8988T (cell line): ENCODE data around the gene MID1.
"Not testable (repeated sequence)": the region's sequence is repeated elsewhere in the genome, so short reads cannot be mapped to it uniquely, and the experiment has no call there.

Experiments used
- DNase-seq: peaks from one replicate; pipeline ENCODE4 v3.0.0; 2011

The MID1 gene

DNA sequence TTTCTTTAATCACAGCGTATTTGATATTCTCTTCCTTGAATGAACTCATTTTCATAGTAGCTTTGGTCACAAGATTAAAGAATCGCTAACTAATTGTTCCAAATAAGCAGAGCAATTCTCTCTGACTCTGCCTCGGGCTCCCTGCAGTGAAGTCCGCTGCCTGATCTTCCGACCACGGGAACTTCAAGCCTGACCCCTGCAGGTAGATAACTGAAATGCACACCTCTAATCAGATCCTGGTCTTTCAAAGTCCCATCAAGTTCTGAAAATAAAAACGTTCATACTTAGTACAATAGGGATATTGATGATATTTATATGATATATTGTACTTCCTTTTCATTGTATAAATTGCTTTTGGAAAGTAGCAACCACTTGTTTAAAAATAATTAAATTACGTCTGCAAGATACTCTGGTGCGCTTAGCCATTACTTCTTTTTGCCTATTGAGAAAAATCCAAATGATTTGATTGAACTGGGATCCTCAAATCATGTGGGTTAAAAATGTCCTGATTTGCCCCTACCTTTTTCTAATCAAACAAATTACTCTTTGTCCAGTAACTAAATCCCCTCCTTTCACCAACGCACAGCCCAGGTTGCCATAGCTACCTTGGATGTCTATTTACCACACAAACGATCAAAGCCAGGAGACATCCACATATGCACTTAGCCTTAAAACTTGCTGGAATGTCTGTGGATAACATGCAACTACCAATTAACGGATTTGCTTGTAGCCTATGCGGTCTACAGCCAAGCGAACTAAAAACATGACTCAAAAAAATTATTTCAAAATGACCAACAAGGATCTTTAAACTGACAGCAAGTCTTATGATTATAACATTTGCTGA, 4.2 kb downstream of the MID1 start:
- peak; percentile 28 for DNase-seq

DNA sequence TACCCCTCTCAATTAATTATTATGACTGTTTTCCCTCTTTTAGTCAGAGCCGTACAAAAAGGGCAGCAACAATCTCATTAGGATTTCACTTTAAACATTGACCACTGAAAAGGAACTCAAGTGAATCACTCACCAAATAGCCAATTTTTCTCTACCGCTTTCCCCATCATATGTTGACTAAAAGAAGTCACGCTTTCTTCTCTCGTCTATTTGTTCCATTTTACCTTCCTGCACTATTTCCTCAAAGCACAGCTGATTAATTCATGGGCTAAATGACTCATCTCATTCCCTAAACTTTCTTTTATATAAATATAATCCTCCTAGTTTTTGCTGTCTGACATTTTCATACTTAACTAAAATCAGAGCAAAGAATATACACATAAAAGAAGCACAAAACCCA, 8.2 kb downstream of the MID1 start:
- DNase-seq: no peak

DNA sequence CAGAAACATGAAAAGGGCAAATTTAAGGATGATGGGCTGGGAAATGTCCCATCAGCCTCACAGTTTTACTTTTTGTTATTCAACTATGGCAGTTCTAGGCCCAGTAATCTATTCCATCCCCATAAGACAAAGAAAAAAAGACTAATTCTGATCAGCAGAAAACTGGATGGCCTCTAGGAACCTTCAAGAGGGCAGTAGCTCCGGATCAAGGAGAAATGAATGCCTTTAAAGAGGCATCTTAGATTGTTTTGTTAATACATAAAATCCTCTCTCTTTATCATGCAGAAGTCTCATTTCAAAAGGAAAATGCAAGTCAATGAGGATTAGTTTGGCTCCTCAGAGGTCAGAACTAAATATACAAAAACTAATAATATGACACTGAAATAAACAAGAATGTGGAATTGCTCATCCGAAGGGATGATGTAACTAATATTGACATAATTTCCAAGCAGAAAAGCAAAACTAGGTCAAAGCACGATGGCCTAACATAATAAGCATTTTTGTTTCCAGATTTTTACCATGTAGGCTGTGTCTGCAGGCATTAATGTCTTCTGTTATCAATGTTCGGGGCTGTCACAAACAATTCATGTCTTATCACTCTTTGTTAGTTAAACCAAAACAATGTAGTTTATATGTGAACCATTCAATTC, 8.8 kb downstream of the MID1 start:
- DNase-seq: no peak

DNA sequence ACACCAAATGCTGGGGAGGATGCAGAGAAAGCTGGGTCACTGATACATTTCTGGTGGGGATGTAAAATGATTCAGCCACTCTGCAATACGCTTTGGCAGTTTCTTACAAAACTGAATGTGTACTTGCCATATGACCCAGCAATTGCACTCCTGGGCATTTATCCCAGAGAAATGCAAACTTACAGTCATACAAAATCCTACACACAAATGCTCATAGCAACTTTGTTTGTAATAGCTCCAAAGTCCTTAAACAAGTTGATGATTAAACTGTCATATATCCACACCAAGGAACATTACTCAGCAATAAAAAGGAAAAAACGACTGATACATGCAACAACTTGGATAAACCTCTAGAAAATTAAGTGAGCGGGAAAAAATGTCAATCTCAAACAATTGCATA, 12.3 kb downstream of the MID1 start:
- no peak for DNase-seq

DNA sequence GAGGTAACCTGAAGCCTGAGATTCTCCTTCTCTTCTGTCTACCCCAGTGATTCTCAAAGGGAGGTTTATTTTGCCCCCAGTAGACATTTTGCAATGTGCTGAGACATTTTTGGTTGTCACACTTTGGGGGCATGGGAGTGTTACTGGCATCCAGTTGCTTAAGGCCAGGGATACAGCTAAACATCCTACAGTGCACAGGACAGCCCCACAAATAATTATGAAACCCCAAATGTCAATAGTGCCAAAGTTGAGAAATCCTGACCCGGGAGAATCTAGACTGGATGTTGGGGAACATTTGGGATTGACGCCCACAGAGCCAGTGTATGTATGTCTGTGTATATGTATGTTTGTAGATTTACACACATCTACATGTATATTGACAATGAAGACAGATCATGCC, 13.2 kb downstream of the MID1 start:
- no peak for DNase-seq

DNA sequence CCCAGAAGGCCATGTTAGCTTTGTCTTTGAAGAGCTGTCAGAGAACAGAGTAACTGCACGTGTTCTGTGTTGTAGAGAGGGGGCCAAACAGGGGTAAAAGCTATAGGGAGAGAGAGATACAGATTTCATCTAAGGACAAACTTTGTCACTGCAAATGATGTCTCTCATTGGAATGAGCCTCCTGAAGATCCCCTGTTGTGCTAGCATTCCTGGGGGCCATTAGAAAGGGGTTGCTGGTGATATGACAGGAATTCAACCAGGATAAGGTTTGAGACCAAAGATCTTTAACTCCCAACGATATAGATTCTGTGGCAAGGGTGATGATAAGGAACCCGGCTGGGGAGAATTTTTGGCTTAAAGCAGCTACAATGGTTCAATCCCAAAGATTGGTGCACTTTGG, 16.8 kb downstream of the MID1 start:
- no peak for DNase-seq

DNA sequence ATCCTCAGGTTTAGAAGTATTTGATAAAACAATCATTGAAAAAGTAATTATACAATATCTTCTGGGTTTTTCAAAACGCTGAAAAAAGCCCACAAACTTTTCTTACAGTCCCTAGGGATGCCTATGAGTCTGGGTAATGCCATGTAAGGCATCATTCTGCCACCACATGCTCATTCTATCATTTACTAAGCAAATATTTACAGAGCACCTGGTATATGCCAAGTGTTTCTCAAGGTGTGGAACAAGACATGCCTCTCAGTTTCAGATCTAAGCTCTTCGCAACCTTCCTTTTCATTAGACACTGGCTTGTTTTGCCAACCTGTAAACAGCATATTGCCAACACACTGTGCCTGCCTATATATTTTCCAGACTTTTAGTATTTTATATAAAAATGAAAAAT, 17.7 kb downstream of the MID1 start:
- DNase-seq: no peak

DNA sequence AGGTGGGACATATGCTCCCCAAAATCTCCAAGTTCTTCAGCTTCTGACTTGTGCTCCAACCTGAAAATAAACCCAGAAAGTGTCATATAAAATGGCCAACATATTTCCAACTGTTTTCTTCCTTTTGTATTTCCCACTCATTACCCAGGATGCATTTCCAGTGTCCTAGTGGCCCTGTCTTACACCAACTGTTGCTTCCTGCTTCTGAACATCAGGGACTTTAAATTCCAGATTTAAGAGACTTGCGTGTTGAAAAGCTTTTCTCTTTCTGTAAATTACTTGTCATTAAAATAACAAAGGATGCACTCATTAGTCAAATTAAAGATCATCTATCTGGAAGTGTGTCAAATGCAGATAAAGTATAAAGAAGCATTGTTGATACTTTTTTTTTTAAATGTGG, 19.9 kb downstream of the MID1 start:
- DNase-seq: no peak

DNA sequence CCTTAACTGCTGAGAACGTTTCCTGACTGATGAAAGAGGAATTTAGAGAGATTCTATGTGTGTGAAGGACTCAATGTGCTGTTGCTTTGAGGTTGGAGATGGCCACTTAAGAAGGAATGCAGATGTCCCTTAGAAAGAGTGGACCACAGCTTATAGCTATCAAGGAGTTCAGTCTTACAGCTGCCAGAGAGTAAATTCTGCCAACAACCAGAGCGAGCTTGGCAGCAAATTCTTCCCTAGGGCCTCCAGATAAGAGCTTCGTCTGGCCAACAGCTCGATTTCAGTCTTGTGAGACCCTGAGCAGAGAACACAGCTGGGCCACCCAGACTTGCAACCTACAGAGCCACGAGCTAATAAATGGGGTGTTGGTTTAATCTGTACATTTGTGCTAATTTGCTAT, 21.8 kb downstream of the MID1 start:
- no peak for DNase-seq

DNA sequence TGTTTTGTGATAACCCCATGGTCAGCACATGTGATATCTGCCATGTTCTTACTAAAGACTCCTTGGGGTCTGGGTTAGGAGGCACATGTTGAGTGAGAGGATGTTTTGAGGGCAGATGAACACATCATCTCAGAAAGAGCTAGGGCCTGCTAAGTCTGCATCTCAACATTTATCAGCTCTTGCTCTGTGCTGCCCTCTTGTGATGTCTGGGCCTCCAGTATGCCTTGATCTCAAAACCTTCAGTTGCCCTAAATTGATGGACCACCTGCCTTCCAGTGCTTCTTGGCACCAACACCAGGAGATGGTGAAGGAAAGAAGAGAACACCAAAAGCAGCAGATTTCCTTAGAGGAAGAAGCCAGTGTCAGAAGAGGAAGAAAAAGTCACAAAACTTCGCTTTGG, 22.5 kb downstream of the MID1 start:
- DNase-seq: no peak

DNA sequence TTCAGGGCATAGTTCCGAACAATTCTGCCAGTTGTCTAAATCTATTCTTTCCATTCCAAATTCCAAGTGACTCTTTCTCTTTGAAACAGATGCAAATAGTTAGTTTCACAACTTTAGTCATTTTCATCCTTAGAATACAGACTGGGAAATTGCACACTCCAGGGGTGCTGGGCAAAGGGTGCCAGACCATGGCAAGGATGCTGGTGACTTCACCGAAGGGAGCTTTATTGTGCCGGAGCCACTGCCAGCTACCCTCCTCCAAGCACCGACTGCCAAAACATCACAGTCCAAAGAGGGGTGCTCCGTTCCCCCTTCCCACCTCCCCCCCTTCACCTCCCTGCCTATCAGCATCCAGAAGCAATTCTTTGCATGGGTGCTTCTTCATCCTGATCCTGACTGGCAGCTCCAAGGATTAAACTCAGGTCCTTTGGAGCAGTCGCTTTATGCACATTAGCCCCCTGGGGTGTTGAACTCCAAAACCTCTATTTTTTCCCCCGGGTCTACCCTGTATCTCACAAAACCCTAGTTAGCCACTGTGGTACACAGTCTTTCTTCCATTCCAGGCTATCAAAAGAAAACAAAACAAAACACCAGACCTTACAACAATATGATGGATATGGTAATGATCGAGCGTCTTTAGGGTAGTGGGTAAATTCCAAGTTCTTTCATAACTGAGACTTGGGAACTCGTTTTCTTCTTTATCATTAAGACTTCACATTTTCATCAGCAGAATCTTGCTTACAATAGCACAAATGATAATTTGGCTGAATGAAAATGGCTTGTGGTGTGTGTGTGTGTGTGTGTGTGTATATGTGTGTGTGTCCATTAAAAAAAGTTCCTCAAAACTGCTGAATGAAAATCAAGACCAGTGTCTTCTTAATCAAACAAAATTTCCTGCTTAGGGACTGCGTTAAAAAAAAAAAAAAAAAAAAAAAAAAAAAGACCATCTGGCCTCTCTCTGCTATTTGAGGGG, 28.7 kb downstream of the MID1 start:
- no peak for DNase-seq

DNA sequence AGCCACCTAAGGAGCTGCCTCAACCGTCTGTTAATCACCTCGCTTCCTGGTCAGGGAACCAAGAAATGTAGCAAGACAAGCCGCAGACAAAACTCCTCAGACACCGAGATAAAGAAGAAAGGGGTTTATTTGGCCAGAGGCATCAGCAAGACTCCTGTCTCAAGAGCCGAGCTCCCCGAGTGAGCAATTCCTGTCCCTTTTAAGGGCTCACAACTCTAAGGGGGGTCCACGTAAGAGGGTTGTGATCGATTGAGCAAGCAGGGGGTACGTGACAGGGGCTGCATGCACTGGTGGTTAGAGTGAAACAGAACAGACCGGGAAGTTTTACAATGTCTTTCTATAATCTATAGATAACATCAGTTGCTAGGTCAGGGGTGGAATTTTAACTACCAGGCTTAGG, 30.6 kb downstream of the MID1 start:
- not testable (repeated sequence) for DNase-seq

DNA sequence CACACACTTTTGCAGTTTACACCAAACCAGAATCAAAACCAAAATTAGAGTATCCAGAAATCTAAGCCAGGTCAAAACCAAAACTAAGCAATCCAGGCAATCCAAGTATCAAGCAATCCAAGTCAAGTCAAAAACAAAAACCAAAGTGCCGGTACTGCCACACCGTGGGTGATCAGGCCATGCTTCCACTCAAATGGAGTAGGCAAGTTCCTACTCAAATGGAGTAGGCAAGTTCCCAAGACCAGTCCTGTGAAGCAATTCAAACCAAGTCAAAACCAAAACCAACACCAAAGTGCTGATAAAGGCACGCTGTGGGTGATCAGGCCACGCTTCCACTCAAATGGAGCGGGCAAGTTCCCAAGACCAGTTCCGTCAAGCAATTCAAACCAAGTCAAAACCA, 31.3 kb downstream of the MID1 start:
- DNase-seq: no peak

DNA sequence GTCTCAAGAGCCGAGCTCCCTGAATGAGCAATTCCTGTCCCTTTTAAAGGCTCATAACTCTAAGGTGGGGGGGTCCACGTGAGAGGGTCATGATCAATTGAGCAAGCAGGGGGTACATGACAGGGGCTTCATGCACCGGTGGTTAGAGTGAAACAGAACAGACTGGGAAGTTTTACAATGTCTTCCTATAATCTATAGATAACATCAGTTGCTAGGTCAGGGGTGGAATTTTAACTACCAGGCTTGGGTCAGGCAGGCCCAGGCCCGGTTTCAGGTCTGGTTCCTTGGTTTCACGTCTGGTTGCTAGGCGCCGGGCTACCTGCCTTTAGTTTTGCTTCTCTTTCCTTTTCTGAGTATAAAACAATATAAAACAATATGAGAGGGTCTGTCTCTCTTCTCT, 35.5 kb downstream of the MID1 start:
- not testable (repeated sequence) for DNase-seq

DNA sequence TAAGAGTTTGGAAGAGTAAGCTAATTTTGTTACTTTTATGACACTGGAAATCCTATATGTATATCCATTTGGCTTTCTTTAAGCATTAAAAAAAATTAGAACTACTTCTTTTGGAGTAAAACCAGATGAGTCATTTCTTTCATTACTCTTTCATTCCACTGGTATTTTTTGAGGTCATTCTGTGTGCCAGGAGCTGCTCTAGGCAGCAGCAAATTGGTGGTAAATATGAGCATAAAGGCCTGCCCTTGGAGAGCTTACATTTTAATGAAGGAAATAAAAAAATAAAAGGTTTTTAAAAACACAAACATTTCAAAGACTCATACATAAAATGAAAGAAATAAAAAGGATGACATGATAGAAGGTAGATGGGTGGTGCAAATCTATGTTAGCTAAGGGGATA, 37.4 kb downstream of the MID1 start:
- no peak for DNase-seq

DNA sequence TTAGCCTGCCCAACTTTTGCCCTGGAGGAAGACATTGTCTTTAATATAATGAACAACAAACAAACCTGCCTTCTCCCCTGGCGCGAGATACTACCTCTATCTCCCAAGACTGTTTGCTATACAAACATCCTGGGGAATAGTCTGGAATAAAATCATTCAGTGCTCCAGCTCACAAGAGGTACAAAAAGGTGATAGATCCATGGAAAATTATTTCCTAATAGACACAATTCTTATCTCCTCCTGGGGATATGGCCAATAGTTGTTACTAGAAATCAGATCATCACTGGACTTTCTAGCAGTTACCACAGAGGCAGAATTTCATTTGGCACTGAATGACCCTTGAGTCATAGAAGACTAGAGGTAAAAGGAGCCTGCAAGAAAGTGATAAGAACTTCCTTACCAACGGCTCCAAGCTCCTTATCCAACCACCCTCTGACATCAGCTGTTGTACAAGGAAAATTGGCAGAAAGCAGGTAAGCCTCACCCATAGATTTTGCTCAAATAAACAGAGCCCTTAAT, 38.1 kb downstream of the MID1 start:
- no peak for DNase-seq

DNA sequence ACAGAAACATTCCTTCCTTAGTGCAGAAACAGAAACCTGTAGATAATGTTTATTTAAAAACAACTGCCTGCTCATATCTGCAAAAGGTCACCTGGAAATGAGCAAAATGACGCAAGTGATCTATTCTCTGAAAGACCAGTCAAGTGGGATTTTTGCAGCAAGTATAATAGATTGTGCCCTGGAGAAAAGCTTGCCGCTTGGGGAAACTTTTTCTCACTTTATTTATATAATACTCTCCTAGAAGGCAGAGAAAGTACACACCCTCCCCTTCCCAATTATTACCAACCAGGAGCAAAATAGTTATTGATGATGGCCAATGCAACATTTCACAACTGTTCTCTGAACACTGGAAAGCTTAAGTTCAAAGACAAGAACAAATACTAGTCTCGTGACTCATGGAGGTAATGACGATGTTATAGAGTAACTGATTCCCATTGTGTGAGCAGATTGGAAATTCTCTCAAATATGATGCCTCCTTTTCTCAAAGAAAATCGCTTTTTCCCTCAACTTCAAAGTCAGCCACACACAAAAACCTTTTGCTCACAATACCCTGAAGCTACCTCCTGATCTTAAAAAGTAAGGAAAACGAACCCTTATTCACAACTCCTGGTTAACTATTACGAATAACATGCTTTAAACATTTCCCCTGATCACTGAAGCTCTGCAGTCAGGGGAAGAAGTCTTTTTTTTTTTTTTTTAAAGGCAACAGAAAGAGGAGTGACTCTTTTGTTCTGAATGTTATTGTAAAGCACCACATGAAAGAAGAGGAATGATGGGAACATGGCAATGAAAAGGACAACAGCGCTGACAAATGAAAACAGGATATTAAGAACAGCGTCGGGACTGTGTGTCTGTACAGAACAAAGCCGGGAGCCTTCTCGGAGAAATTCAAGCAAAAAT, 41.0 kb downstream of the MID1 start:
- no peak for DNase-seq

DNA sequence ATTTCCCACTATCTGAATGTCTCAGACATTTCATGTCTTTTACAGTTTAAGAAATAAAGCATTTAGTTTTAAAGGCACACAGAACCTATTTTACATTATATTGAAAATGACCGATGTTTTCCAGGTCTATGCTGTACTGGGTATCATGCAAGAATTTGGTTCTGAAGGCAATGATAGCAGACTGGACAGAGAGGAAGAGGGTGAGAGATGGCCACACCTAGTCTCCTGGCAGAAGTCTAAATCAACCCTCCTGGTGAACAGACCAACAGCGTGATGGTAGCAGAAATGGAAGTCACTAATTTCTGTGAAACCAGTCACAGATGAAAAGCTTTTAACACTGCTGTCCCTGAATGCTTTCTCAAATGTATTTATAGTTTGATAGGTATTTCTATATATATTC, 41.9 kb downstream of the MID1 start:
- DNase-seq: no peak

DNA sequence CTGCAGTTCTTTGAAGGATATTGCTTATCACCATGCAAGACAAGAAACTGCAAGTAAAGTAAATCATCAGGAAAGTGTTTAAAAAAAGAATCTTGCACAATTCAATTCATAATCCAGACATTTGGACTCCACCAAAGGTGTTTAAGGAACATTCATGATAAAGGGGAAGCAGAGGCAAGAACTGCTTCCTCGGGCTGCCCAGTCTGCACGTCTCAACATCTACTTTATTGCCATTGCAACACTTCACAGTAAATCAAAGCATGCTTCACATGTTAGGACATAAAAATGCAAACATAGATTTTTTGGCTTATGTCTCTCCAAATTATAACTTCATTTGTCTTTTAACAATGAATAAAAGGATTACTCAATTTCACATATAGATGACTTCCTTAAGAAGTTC, 42.5 kb downstream of the MID1 start:
- DNase-seq: no peak

DNA sequence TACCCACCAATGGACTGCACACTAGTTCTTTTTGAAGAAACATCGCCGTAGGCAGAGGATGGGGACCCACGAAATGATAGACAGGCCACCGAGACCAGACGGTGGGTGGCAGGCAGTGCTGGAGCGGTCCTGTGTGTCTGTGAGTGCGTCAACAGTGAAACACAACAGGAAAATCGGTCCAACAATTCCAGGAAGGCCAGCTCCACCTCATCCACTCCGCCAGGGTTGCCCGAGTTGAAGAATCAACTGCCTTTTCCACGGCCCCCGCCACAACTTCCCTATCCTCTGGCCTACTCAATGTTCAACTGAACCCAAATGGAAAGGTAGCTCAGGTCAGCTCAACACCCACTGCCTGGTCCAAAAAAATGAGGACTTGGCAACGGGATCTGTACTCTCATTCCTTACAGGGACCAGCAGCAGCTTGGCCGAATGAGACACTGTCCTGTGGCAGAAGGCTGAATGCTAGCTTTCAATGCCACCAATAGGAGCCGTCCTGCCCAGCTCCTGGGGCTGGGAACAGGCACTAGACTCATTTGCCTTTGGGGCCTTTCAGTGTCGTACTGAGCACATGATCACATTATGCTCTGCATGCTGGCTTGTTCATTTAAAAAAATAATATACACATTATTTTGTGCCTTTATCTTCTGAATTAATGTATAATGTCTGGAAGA, 43.5 kb downstream of the MID1 start:
- no peak for DNase-seq

DNA sequence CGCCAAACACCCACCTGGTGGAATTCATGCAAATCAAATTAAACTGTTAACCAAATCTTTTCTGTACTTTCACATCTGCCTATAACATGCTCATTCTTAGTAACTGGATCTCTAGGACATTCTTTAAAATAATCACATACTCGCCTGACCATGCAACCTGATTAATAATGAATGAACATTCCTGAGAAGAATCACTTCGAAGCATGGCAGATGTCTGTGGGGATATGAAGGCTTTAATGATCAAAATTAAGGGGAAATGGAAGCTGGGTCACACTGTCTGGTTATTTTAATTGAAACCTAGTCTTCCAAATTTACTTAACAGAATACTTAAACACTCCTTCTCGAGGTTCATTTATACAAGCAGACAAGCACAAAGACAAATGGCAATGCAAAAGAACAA, 44.2 kb downstream of the MID1 start:
- DNase-seq: no peak

DNA sequence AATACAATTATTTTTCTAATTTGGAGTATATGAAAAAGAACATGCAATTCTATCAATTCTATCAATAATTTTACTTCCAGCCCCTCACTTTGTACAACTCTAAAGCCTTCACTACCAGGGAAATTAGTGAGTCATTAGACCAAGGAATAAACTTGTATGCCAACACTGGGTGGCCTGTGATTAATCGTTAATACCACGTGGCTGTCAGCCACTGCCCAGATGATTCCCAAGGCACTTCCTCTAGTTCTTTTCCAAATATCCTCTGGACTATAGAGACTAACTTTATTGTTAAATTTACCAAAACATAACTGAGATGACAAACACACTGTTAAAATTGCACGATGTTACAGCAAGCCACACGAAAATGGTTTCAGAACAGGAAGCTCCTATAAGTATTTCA, 45.7 kb downstream of the MID1 start:
- DNase-seq: no peak
